Measurements from ENCODE around the gene TMEM200B.

The TMEM200B gene

DNA sequence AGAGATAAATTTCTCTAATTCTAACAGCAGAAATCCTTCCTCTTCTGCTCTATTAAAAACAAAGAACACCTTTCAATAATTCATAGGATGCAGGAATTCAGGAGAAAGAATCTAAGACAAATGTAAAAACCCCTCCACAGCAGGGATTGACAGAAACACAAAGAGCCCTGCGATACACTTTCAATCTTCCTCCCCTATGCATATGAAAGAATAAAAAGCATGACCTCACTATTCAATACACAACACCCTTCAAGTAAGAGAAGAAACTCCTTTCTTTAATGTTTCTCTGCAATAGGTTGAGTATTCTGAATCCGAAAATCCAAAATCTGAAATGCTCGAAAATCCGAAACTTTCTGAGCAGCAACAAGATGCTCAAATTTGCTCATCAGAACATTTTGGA, 40.9 kb upstream of the TMEM200B start:
- Histone ChIP-seq H3K36me3 (ENCODE audit: control insufficient read depth in 2 of 2, insufficient read depth in 1 of 2, low read length in 2 of 2) (peaks cover 3 to 89% of the 10 kb centered on the region in 2 experiments), H3K27ac (ENCODE audit: extremely low read depth, low read depth, low read length) (no peak overlapping the region)

DNA sequence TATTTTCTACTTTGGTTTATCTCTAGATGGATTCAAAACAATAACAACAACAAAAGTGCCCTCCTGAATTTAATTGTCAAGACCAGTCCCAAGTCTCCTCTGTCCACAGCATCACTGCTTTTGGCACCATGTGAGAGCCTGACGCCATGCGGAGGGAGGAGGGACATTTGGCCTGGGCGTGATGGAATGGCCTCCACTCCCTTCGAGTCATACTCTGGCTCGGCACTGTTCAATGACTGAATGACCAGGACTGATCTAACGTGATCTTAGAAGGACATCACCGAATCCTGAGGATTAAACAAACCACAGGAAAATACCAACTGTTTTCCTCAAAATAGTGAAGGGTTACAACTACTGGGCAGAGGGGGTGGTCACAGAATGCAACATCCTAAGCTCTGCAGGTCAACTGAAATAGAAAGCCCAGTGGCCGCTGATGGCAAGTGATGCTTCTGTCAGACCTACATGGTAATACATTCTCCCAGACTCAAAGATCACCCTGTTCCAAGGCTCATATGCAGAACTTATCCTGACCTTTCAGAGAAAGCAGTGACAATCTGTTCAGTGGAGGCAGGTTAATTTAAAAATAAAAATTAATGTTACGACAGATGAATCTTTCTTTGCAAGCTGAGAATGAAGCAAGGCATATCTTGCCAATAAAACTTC, 38.9 kb upstream of the TMEM200B start:
- Histone ChIP-seq H3K27ac (ENCODE audit: extremely low read depth, low read depth, low read length) (no peak overlapping the region), H3K4me3 (ENCODE audit: low read depth, low read length) (no peak overlapping the region), H3K36me3 (ENCODE audit: control insufficient read depth in 2 of 2, insufficient read depth in 1 of 2, low read length in 2 of 2) (peaks cover 8 to 90% of the 10 kb centered on the region in 2 experiments), H3K9me3 (ENCODE audit: control insufficient read depth, insufficient read depth, low read depth, low read length) (no peaks in the 10 kb centered on the region), H3K4me1 (ENCODE audit: control insufficient read depth, insufficient read depth, low read length) (0 out of 2 replicates have a peak, but pooled peaks cover 4% of the 10 kb centered on the region)
- TF ChIP-seq ZNF341 (tag by site-specific recombination; IDR thresholded peaks at IDR 0.05; ENCODE audit: low read depth) (peak; percentile 48), ZXDB (tag by site-specific recombination; IDR thresholded peaks at IDR 0.05) (no peak), ZNF354C (tag by site-specific recombination; IDR thresholded peaks at IDR 0.05; ENCODE audit: borderline replicate concordance, low read depth) (no peak), ZNF600 (tag by site-specific recombination; IDR thresholded peaks at IDR 0.05) (0 out of 2 replicates have a peak, but pooled peaks have one; percentile 28), ZNF560 (tag by site-specific recombination; IDR thresholded peaks at IDR 0.05; ENCODE audit: borderline replicate concordance) (no peak)
- TF ChIP-seq, protein P1, sequence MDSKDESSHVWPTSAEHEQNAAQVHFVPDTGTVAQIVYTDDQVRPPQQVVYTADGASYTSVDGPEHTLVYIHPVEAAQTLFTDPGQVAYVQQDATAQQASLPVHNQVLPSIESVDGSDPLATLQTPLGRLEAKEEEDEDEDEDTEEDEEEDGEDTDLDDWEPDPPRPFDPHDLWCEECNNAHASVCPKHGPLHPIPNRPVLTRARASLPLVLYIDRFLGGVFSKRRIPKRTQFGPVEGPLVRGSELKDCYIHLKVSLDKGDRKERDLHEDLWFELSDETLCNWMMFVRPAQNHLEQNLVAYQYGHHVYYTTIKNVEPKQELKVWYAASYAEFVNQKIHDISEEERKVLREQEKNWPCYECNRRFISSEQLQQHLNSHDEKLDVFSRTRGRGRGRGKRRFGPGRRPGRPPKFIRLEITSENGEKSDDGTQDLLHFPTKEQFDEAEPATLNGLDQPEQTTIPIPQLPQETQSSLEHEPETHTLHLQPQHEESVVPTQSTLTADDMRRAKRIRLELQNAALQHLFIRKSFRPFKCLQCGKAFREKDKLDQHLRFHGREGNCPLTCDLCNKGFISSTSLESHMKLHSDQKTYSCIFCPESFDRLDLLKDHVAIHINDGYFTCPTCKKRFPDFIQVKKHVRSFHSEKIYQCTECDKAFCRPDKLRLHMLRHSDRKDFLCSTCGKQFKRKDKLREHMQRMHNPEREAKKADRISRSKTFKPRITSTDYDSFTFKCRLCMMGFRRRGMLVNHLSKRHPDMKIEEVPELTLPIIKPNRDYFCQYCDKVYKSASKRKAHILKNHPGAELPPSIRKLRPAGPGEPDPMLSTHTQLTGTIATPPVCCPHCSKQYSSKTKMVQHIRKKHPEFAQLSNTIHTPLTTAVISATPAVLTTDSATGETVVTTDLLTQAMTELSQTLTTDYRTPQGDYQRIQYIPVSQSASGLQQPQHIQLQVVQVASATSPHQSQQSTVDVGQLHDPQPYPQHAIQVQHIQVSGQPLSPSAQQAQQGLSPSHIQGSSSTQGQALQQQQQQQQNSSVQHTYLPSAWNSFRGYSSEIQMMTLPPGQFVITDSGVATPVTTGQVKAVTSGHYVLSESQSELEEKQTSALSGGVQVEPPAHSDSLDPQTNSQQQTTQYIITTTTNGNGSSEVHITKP (tag by site-specific recombination; IDR thresholded peaks at IDR 0.05): 0 out of 2 replicates have a peak, but pooled peaks have one; percentile 19
- ChIA-PET CTCF (interaction anchor here (0.7 to 1.8 kb wide), 2 partner anchors 19 to 425 kb away, joined by 3 to 7 read pairs; partner anchors contain the start of gene SRSF4), POLR2A (no interaction called here)

More for the DNA sequence above, 40.9 kb upstream of the TMEM200B start:
- Histone ChIP-seq H3K4me3 (ENCODE audit: low read depth, low read length) (no peak overlapping the region), H3K9me3 (ENCODE audit: control insufficient read depth, insufficient read depth, low read depth, low read length) (no peaks in the 10 kb centered on the region), H3K4me1 (ENCODE audit: control insufficient read depth, insufficient read depth, low read length) (0 out of 2 replicates have a peak, but pooled peaks cover 4% of the 10 kb centered on the region)
- ChIA-PET CTCF (interaction anchor here (0.6 kb wide), 1 partner anchor 756 kb away, joined by 3 read pairs; no protein-coding TSS in a partner anchor), POLR2A (interaction anchor here (1.4 kb wide), 1 partner anchor 17 kb away, joined by 5 read pairs; the partner anchor contains the start of gene SRSF4)
- TF ChIP-seq ZNF112 (tag by site-specific recombination; IDR thresholded peaks at IDR 0.05): no peak

DNA sequence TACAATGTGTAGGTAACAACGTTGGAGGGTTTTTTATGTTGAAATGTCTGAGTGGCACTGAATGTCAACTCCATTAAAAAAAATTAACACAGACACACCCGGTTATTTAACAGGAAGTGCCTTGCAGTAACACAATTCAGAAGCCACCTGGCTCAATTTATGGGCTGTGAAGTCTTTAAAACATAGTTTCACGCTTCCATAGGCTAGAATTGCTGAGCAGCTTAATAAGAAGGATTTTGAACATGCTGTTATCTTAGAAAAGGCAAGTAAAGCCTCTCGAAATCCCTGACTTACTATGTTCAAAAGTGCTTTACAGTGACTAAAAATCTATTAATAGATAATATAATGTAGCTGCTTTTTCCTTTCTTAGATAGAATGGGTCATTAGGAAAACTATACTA, 38.3 kb upstream of the TMEM200B start:
- Histone ChIP-seq H3K4me1 (ENCODE audit: control insufficient read depth, insufficient read depth, low read length) (0 out of 2 replicates have a peak, but pooled peaks cover 4% of the 10 kb centered on the region), H3K36me3 (ENCODE audit: control insufficient read depth in 2 of 2, insufficient read depth in 1 of 2, low read length in 2 of 2) (peaks cover 8 to 84% of the 10 kb centered on the region in 2 experiments), H3K4me3 (ENCODE audit: low read depth, low read length) (no peak overlapping the region), H3K9me3 (ENCODE audit: control insufficient read depth, insufficient read depth, low read depth, low read length) (no peaks in the 10 kb centered on the region), H3K27ac (ENCODE audit: extremely low read depth, low read depth, low read length) (no peak overlapping the region)
- ChIA-PET POLR2A (no interaction called here), CTCF (interaction anchor here (0.7 to 1.8 kb wide), 3 partner anchors 20 to 424 kb away, joined by 3 to 7 read pairs (median 3); partner anchors contain the start of gene SRSF4)
- TF ChIP-seq ZNF426 (tag by site-specific recombination; IDR thresholded peaks at IDR 0.05) (no peak), OSR2 (tag by site-specific recombination; IDR thresholded peaks at IDR 0.05) (peak; percentile 31; the same call in 1 of the 2 replicates)

DNA sequence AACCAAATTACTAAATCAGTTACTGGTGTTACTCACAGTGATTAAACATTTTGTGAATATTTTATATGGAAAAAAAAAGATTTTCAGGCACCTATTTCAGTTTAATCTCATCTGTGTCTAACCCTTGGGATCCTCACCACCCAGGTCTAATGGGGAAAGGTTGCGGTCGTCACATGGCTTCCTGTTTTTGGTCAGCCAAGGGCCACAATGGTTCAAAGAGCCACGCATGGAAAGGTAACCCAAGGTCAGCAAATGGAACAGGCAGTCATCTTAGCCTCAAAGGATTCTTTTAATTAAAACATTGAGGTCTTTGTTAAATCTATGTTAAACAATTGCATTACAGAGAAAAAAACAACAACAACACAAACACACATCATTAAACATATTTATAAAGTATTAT, 36.1 kb upstream of the TMEM200B start:
- H3K9me3 ChIP-seq (ENCODE audit: control insufficient read depth, insufficient read depth, low read depth, low read length): no peaks in the 10 kb centered on the region
- no peak overlapping the region for H3K27ac ChIP-seq (ENCODE audit: extremely low read depth, low read depth, low read length)
- ChIA-PET CTCF (interaction anchor here (0.5 to 1.1 kb wide), 2 partner anchors 21 to 86 kb away, joined by 3 to 4 read pairs; no protein-coding TSS in a partner anchor), POLR2A (no interaction called here)
- TF ChIP-seq ZNF211 (tag by site-specific recombination; IDR thresholded peaks at IDR 0.05; ENCODE audit: low read depth): no peak
- TF ChIP-seq, protein P2, sequence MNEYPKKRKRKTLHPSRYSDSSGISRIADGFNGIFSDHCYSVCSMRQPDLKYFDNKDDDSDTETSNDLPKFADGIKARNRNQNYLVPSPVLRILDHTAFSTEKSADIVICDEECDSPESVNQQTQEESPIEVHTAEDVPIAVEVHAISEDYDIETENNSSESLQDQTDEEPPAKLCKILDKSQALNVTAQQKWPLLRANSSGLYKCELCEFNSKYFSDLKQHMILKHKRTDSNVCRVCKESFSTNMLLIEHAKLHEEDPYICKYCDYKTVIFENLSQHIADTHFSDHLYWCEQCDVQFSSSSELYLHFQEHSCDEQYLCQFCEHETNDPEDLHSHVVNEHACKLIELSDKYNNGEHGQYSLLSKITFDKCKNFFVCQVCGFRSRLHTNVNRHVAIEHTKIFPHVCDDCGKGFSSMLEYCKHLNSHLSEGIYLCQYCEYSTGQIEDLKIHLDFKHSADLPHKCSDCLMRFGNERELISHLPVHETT (tag by site-specific recombination; IDR thresholded peaks at IDR 0.05): no peak
- no peak for TF ChIP-seq ZNF146 (tag by site-specific recombination; IDR thresholded peaks at IDR 0.05)
- no peak for TF ChIP-seq ZNF221 (tag by site-specific recombination; IDR thresholded peaks at IDR 0.05; ENCODE audit: borderline replicate concordance)
- no peak for TF ChIP-seq ZNF248 (tag by site-specific recombination; IDR thresholded peaks at IDR 0.05)
- no peak for TF ChIP-seq ZNF660 (tag by site-specific recombination; IDR thresholded peaks at IDR 0.05)
- TF ChIP-seq ZNF23 (tag by site-specific recombination; IDR thresholded peaks at IDR 0.05; ENCODE audit: borderline replicate concordance): no peak
- TF ChIP-seq WT1 (tag by site-specific recombination; IDR thresholded peaks at IDR 0.05): no peak
- no peak for TF ChIP-seq ZNF433 (tag by site-specific recombination; IDR thresholded peaks at IDR 0.05; ENCODE audit: low read depth)
- TF ChIP-seq FEZF1 (tag by site-specific recombination; IDR thresholded peaks at IDR 0.05): no peak
- TF ChIP-seq KLF7 (tag by site-specific recombination; IDR thresholded peaks at IDR 0.05; ENCODE audit: borderline replicate concordance): no peak
- peaks cover 22 to 80% of the 10 kb centered on the region in 2 experiments; a peak in 2 of 3 replicates for H3K36me3 ChIP-seq (ENCODE audit: control insufficient read depth in 2 of 2, insufficient read depth in 1 of 2, low read length in 2 of 2)
- H3K4me1 ChIP-seq (ENCODE audit: control insufficient read depth, insufficient read depth, low read length): peaks cover 9% of the 10 kb centered on the region; the same call in 1 of the 2 replicates
- no peak overlapping the region for H3K4me3 ChIP-seq (ENCODE audit: low read depth, low read length)

Data from HEK293 (cell line).